H1 (cell line): ENCODE results near the gene CAMK2N2. TPM values are rescaled to one million over a fixed set of nuclear protein-coding genes. Genes with fewer than 3 reads are reported as not detected.

Experiments
- CTCF ChIA-PET: fragments of 300-600 bp; sonication (Branson Sonifier 250); formaldehyde crosslinking; loops from one replicate; lab custom pipeline; 2021; ENCODE audit not compliant: partially characterized antibody; lab: Charles Lee
- POLR2A ChIA-PET: fragments of 300-600 bp; sonication (Branson Sonifier 250); formaldehyde crosslinking; loops from one replicate; lab custom pipeline; 2021; ENCODE audit warnings: inconsistent platforms; ENCODE audit not compliant: partially characterized antibody; lab: Charles Lee
- DNase-seq, 2 experiments: peaks; one replicate each; pipeline versions ENCODE4 v3.0.0 to v3.0.0-alpha.2; 2010 to 2022; ENCODE audit warnings: low spot score in 2 of 2, low read depth in 1 of 2, mixed read lengths in 1 of 2
- FAIRE-seq: peaks from 2 replicates; lab custom pipeline; 2011; peaks lifted over from hg19 to GRCh38; lab: Jason Lieb, UNC
- H2AFZ ChIP-seq: 2 replicates; pipeline ENCODE4 v1.8.1; 2012; ENCODE audit warnings: low read length, inconsistent platforms
- H2AK5ac ChIP-seq: 2 replicates; pipeline ENCODE4 v1.6.1; 2013; ENCODE audit warnings: low read depth, low read length
- H2BK120ac ChIP-seq: replicated peaks from 2 replicates; pipeline ENCODE3; 2013; ENCODE audit warnings: low read depth, low read length, inconsistent platforms
- H2BK12ac ChIP-seq: 2 replicates; pipeline ENCODE4 v1.6.1; 2013; ENCODE audit warnings: low read depth, low read length
- H2BK15ac ChIP-seq: 2 replicates; pipeline ENCODE4 v1.6.1; 2013; ENCODE audit warnings: low read length
- H2BK20ac ChIP-seq: 2 replicates; pipeline ENCODE4 v1.6.1; 2013; ENCODE audit warnings: low read length
- H2BK5ac ChIP-seq: 2 replicates; pipeline ENCODE4 v1.6.1; 2013; ENCODE audit warnings: low read depth, low read length
- H3K14ac ChIP-seq: 2 replicates; pipeline ENCODE4 v1.6.1; 2013; ENCODE audit warnings: inconsistent platforms; ENCODE audit not compliant: insufficient read length
- H3K18ac ChIP-seq: 2 replicates; pipeline ENCODE4 v1.6.1; 2013; ENCODE audit warnings: low read length; ENCODE audit errors: extremely low read depth
- H3K23ac ChIP-seq: 2 replicates; pipeline ENCODE4 v1.6.1; 2013; ENCODE audit warnings: inconsistent platforms; ENCODE audit not compliant: insufficient read length
- H3K23me2 ChIP-seq: 2 replicates; pipeline ENCODE4 v1.6.1; 2013; ENCODE audit warnings: low read depth, low read length
- H3K27ac ChIP-seq: 2 replicates; pipeline ENCODE4 v1.6.1; 2011; ENCODE audit warnings: low read depth, low read length, inconsistent platforms
- H3K27me3 ChIP-seq, 4 experiments: replicated peaks in 1 of 4; 1 replicate in 1 of 4; 2 replicates in 3 of 4; pipeline versions ENCODE4 v1.6.1 to v1.8.1; 2011 to 2013; ENCODE audit warnings: low read length in 3 of 4, mild to moderate bottlenecking in 3 of 4, inconsistent platforms in 2 of 4, mixed read lengths in 2 of 4, moderate library complexity in 1 of 4; ENCODE audit not compliant: control insufficient read depth in 3 of 4, insufficient read depth in 3 of 4; ENCODE audit errors: extremely low read depth in 1 of 4
- H3K36me3 ChIP-seq, 4 experiments: 2 replicates each; pipeline versions ENCODE4 v1.6.1 to v1.8.1; 2011 to 2013; ENCODE audit warnings: mild to moderate bottlenecking in 4 of 4, low read length in 3 of 4, moderate library complexity in 2 of 4, control low read depth in 1 of 4, inconsistent platforms in 1 of 4; ENCODE audit not compliant: insufficient read depth in 4 of 4, control insufficient read depth in 2 of 4
- H3K4ac ChIP-seq: replicated peaks from 2 replicates; pipeline ENCODE3; 2013; ENCODE audit warnings: low read length, low read depth, mixed read lengths, inconsistent platforms; ENCODE audit not compliant: insufficient read length
- H3K4me1 ChIP-seq, 4 experiments: replicated peaks in 1 of 4; 1 replicate in 1 of 4; 2 replicates in 3 of 4; pipeline versions ENCODE4 v1.6.1 to v1.8.1; 2011 to 2013; ENCODE audit warnings: low read length in 3 of 4, inconsistent platforms in 2 of 4, mixed read lengths in 1 of 4; ENCODE audit not compliant: insufficient read depth in 4 of 4, control insufficient read depth in 3 of 4
- H3K4me2 ChIP-seq, 2 experiments: 2 replicates each; pipeline versions ENCODE4 v1.6.1 to v1.8.1; 2011 to 2013; ENCODE audit warnings: low read depth in 2 of 2, low read length in 2 of 2, control low read depth in 1 of 2, inconsistent platforms in 1 of 2, mild to moderate bottlenecking in 1 of 2; ENCODE audit not compliant: insufficient read depth in 1 of 2
- H3K4me3 ChIP-seq, 4 experiments: fragments of 200-600, 300-600 bp in 1 of 4; sonication (generic), shearing (Covaris generic), sonication (Bioruptor Twin) in 1 of 4; 2 replicates each; pipeline versions ENCODE4 v1.5.1 to v1.8.1; 2011 to 2016; ENCODE audit warnings: low read length in 4 of 4, low read depth in 3 of 4, control low read depth in 2 of 4, inconsistent platforms in 2 of 4, mild to moderate bottlenecking in 2 of 4, mixed read lengths in 1 of 4, moderate library complexity in 1 of 4; ENCODE audit not compliant: insufficient read depth in 2 of 4; ENCODE audit errors: extremely low read depth in 1 of 4
- H3K56ac ChIP-seq: replicated peaks from 2 replicates; pipeline ENCODE3; 2013; ENCODE audit warnings: low read depth, mild to moderate bottlenecking, mixed read lengths, low read length, inconsistent platforms; ENCODE audit not compliant: insufficient read length
- H3K79me1 ChIP-seq: 2 replicates; pipeline ENCODE4 v1.6.1; 2013; ENCODE audit warnings: low read depth, low read length, control low read depth
- H3K79me2 ChIP-seq, 2 experiments: 2 replicates each; pipeline versions ENCODE4 v1.6.1 to v1.8.1; 2012 to 2013; ENCODE audit warnings: low read length in 2 of 2, mild to moderate bottlenecking in 2 of 2, inconsistent platforms in 1 of 2; ENCODE audit not compliant: insufficient read depth in 2 of 2, control insufficient read depth in 1 of 2
- H3K9ac ChIP-seq, 4 experiments: replicated peaks in 1 of 4; 1 replicate in 1 of 4; 2 replicates in 3 of 4; pipeline versions ENCODE4 v1.6.1 to v1.8.1; 2011 to 2013; ENCODE audit warnings: low read depth in 3 of 4, low read length in 3 of 4, control low read depth in 2 of 4, mild to moderate bottlenecking in 2 of 4, moderate library complexity in 2 of 4, inconsistent platforms in 1 of 4; ENCODE audit errors: extremely low read depth in 1 of 4
- H3K9me3 ChIP-seq, 2 experiments: 2 replicates each; pipeline versions ENCODE4 v1.6.1 to v1.8.1; 2012 to 2013; ENCODE audit warnings: mild to moderate bottlenecking in 2 of 2, moderate library complexity in 2 of 2, control low read depth in 1 of 2, inconsistent platforms in 1 of 2, low read depth in 1 of 2, low read length in 1 of 2, mixed read lengths in 1 of 2; ENCODE audit not compliant: insufficient read depth in 2 of 2
- H4K20me1 ChIP-seq, 2 experiments: replicated peaks in 1 of 2; 2 replicates each; pipeline versions ENCODE3 to v1.8.1; 2011 to 2013; ENCODE audit warnings: inconsistent platforms in 2 of 2, low read length in 2 of 2, mild to moderate bottlenecking in 1 of 2; ENCODE audit not compliant: insufficient read depth in 2 of 2, control insufficient read depth in 1 of 2
- H4K5ac ChIP-seq: 2 replicates; pipeline ENCODE4 v1.6.1; 2013; ENCODE audit warnings: low read length, low read depth, mixed read lengths, inconsistent platforms; ENCODE audit not compliant: insufficient read length
- H4K8ac ChIP-seq: 2 replicates; pipeline ENCODE4 v1.8.0; 2013; ENCODE audit warnings: mild to moderate bottlenecking, moderate library complexity, low read length, inconsistent platforms; ENCODE audit not compliant: insufficient read depth; ENCODE audit errors: extremely low read depth
- H4K91ac ChIP-seq: replicated peaks from 2 replicates; pipeline ENCODE3; 2013; ENCODE audit warnings: low read length, mixed read lengths, inconsistent platforms; ENCODE audit not compliant: insufficient read length
- ATF3 ChIP-seq: IDR thresholded peaks from 2 replicates; pipeline ENCODE4 v1.6.1; 2011; ENCODE audit warnings: low read depth, mild to moderate bottlenecking, low read length; ENCODE audit not compliant: insufficient read depth
- E2F6 ChIP-seq: IDR thresholded peaks from 2 replicates; pipeline ENCODE4 v1.6.1; 2012; ENCODE audit warnings: inconsistent platforms
- PHF8 ChIP-seq: fragments of 200-600 bp; sonication (generic); conservative IDR thresholded peaks from 2 replicates; pipeline ENCODE4 v1.7.1; 2012; ENCODE audit warnings: low read depth, mild to moderate bottlenecking, inconsistent platforms, low read length, moderate library complexity
- RAD21 ChIP-seq, 2 experiments: IDR thresholded peaks in 1 of 2; conservative IDR thresholded peaks in 1 of 2; 2 replicates each; pipeline ENCODE4 v1.6.1; 2011; ENCODE audit warnings: low read depth in 2 of 2, low read length in 2 of 2, improper control_type of control experiment in 1 of 2, inconsistent platforms in 1 of 2, mild to moderate bottlenecking in 1 of 2, moderate library complexity in 1 of 2
- SUZ12 ChIP-seq: fragments of 200-600 bp; sonication (generic); IDR thresholded peaks from 2 replicates; pipeline ENCODE4 v1.6.1; 2012; ENCODE audit warnings: mild to moderate bottlenecking, inconsistent platforms, low read length, moderate library complexity, mixed read lengths
- USF2 ChIP-seq: IDR thresholded peaks from 2 replicates; pipeline ENCODE4 v1.6.1; 2011; ENCODE audit warnings: low read length, improper control_type of control experiment
- WGBS, 2 experiments: shearing (Covaris generic) in 1 of 2; methylation state at CpG; one replicate each; pipeline versions ENCODE4 v1.1.6 to v1.1.7; 2013 to 2015; ENCODE audit warnings: low lambda C conversion rate in 2 of 2, mixed read lengths in 2 of 2, inconsistent platforms in 1 of 2, low coverage in 1 of 2, missing lambda C conversion rate in 1 of 2; ENCODE audit not compliant: insufficient replicate concordance in 2 of 2, insufficient coverage in 1 of 2, insufficient read length in 1 of 2; ENCODE audit errors: extremely low coverage in 1 of 2, missing lambda C conversion rate in 1 of 2; 5-methylcytosine and 5-hydroxymethylcytosine counted together
- polyA plus RNA-seq, 7 experiments: library from polyadenylated mRNA; depleted of rRNA in 3 of 7; stranded (reverse) in 5 of 7; unstranded in 2 of 7; fragments of >200 nt in 5 of 7; fragments of 200-250 nt in 2 of 7; gene quantifications; 1 replicate in 5 of 7; 2 replicates in 1 of 7; 4 replicates in 1 of 7; pipeline versions ENCODE4 v1.2.1 to v1.2.3, GENCODE V29; 2011 to 2013; ENCODE audit warnings: missing spikeins in 2 of 7, mixed read lengths in 2 of 7
- total RNA-seq: library from RNA; stranded (reverse); fragmentation: NEBNext Ultra II Directional; extraction: Animal tissue kit (Norgen Biotek cat#: 25700); gene quantifications from 2 replicates; pipeline ENCODE4 v1.2.1, GENCODE V29; 2021

Gene CAMK2N2
- total and polyA plus RNA-seq, 2 of the 8 experiments (the other 6 are each of a cell fraction or from before 2014, with no cell fraction given), result 4.0 to 17.7 TPM

DNA sequence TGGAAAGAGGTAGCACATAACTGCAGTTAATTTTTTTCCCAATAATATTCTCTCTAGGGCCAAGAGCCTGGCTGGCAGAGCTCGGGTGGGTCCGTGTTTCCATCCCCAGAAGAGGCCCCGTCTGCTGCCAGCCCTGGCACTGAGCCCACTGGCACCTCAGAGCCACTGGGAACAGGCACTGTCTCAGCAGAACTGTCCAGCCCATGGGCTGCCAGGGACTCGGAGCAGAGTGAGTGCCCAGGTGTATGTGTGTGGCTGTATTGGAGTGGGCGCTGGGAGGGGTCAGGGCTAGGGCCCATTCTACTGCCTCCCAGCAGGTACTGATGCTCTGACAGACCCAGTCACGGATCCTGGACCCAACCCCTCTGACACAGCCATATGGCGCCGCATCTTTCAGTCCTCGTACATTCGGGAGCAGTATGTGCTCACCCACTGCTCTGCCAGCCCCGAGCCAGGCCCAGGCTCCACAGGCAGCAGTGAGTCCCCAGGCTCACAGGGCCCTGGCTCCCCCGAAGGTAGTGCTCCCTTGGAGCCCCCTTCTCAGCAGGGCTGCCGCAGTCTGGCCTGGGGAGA lies 23.0 kb downstream of the CAMK2N2 start:
- H4K91ac ChIP-seq, result no peak overlapping the region
- H3K9ac ChIP-seq, result no peak overlapping the region
- no peaks in the 10 kb centered on the region for H3K79me2 ChIP-seq
- H3K79me1 ChIP-seq, result no peaks in the 10 kb centered on the region
- POLR2A ChIA-PET, result interaction anchor here (1.0 to 1.2 kb wide), 2 partner anchors 22 to 52 kb away, joined by 3 to 7 read pairs; partner anchors contain the start of gene ABCF3
- H3K56ac ChIP-seq, result no peak overlapping the region
- H4K5ac ChIP-seq, result no peak overlapping the region
- no peak overlapping the region for H2AFZ ChIP-seq
- DNase-seq (no peak), FAIRE-seq (no peak)
- H4K8ac ChIP-seq, result no peak overlapping the region
- H2BK5ac ChIP-seq, result no peak overlapping the region
- no peaks in the 10 kb centered on the region; the same call in 1 of the 2 replicates for H3K23me2 ChIP-seq
- no peak overlapping the region for H2BK20ac ChIP-seq
- H3K18ac ChIP-seq, result no peak overlapping the region
- H3K4me2 ChIP-seq, result no peak overlapping the region
- CTCF ChIA-PET, result interaction anchor here (0.9 to 8.9 kb wide), 9 partner anchors 10 to 116 kb away, joined by 3 to 183 read pairs (median 5); partner anchors contain the start of genes CAMK2N2, EEF1AKMT4 and VWA5B2
- H4K20me1 ChIP-seq, result peaks cover 10 to 16% of the 10 kb centered on the region in 2 experiments
- H2BK120ac ChIP-seq, result no peak overlapping the region
- H3K27ac ChIP-seq, result no peak overlapping the region
- H3K4me1 ChIP-seq, result peaks cover 0 to 5% (median 1%) of the 10 kb centered on the region in 4 experiments; a peak in 4 of 7 replicates
- H3K4me3 ChIP-seq, result no peak overlapping the region
- no peak overlapping the region for H3K4ac ChIP-seq
- no peak overlapping the region for H2BK15ac ChIP-seq
- peaks cover 2 to 12% (median 6%) of the 10 kb centered on the region in 4 experiments; a peak in 4 of 8 replicates for H3K36me3 ChIP-seq
- H2BK12ac ChIP-seq, result no peak overlapping the region
- no peak overlapping the region for H3K14ac ChIP-seq
- no peak overlapping the region for H3K23ac ChIP-seq
- H2AK5ac ChIP-seq, result no peak overlapping the region
- H3K9me3 ChIP-seq, result no peaks in the 10 kb centered on the region
- H3K27me3 ChIP-seq, result peaks cover 0 to 3% (median 0%) of the 10 kb centered on the region in 4 experiments; a peak in 3 of 7 replicates
- 81% methylated on average over 13 of the region's 13 CpGs; no CpG with 5 or more reads in 1 of the 2 experiments for WGBS, 2 experiments
- TF ChIP-seq USF2, result no peak
- TF ChIP-seq E2F6, result no peak
- TF ChIP-seq PHF8, result no peak
- no peak for TF ChIP-seq SUZ12
- no peak for TF ChIP-seq RAD21 (IDR thresholded peaks at IDR 0.05 in 1 of 2, conservative IDR thresholded peaks at IDR 0.05 in 1 of 2; ENCODE audit: low read depth in 2 of 2, low read length in 2 of 2)
- no peak for TF ChIP-seq ATF3
